UCSD-AML1 (cell line): ENCODE results near the gene SYT17.

ENCODE experiments used
- DNase-seq: peaks from one replicate; lab custom pipeline; 2025; ENCODE audit not compliant: unreplicated experiment; lab: John Stamatoyannopoulos, UW

The SYT17 gene

DNA sequence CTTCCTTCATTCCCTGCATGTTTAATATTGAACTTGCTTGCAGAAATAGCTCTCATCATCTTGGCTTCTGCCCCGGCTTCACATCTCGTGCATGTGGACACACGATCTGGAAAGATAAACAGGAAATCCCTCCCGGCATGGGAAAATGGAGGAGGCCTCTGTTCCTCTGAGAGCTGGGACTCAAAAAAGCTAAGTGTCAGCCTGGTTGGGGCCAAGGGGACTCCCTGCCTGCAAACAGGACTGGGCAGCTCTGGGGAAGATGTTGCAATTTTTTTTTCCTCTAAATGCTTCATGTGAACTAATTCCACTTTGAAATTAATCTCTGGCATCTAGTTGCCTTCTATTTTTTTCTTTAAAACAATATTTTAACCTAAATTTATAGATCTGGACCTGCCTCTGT lies 29.4 kb upstream of the SYT17 start:
- no peak for DNase-seq

DNA sequence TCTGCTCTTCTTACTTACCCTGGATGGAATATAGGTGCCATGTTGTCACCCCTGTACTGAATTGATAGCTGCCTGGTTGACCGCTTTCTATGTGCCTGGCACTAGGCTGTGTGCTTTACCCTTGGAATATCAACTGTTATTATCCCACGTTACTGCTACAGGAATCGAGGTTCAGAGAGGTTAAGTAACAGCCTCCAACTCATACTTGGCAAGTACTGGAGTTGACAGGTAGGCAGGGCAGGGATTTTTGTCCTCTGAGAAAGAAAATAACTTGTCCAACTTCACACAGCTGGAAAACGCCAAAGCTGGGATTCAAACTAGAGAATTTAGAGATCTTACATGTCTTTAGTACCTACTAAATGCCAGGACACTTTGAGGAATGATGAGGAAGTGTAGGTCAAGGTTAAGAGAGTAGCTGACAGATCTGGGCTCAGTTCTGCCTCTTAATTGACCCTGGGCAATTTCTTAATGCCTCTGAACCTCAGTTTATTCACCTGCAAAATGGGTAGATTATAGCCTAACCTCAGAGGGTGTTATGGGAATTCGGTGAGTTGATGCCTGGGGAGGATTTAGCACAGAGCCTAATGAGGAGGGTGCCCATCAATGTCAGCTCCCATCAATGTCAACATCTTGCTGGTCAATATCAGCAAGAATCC lies 28.5 kb upstream of the SYT17 start:
- DNase-seq: no peak

DNA sequence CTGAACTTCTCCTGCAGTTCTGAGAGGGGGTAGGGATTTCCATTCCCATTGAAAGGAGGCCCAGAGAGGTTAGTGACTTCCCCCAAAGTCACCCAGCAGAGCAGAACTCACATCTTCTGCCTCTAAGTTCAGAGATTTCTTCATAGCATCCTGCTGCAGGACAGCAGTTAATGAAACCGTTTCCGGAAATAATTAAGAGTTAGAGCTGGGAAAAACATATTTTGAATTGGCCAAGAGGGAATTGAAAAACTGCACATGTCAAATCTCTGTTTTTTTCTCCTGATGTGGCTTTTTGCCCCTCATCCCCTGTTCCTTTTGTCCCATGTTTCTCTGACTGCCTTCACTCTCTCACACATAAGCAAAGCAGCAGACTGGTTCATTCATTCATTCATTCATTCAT lies 27.6 kb upstream of the SYT17 start:
- DNase-seq: no peak

DNA sequence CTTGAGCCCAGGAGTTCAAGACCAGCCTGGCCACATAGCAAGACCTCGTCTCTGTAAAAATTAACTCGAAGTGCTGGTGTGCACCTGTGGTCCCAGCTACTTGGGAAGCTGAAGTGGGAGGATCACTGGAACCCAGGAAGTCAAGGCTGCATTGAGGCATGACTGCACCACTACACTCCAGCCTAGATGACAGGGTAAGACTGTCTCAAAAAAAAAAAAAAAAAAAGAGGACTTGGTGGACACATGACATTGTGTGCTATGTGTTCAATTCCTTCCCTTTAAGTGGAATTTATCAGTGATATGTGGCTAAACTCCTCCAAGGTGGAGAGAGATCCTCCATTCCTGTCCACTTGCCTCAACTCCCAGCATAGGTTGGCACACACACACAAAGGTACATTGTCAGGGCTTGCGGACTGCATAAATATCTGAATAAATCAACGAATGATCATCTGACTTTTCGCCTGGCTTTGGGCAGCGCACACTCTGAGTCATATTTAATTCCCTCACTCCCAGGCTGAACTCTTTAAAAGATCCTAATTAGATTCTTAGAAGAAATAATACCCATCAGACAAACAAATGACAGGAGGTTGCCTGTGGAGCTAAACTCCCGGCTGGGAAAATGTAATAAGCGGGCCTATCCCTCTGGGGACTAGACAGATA lies 25.0 kb upstream of the SYT17 start:
- no peak for DNase-seq

DNA sequence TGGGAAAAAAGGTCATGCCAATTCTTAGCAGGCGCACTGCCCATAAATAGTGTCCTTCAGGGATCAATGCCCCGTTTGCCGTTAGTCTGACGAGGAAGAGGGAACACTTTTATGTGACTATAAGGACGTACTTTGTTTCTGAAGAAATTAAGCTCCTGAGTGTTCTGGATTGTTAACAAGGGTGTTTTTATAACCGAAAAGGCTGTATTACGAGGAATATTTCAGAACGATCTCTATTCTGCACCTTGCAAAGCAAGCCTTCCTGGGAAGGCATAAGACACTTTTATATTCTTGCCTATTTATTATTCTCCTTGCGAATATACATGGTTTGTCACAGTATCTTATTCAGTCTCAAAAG lies 24.5 kb upstream of the SYT17 start:
- no peak for DNase-seq

GRCh38 chr16:19145010-19145409 lies 23.0 kb upstream of the SYT17 start:
- DNase-seq: no peak

DNA sequence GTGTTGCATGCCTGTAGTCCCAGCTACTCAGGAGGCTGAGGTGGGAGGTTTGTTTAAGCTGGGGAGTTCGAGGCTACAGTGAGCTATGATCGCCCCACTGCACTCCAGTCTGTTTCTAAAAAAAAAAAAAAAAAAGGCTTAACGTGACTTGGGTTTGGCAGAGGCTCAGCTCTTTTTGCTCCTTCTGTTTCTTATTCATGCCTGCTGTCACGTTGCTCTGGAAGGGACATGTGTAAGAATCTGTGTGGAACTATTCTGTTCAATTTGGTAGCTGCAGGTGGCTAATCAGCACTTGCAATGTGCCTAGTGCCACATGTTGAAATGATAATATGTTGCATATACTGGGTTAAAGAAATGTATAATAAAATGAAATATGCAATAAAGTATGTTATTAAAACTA lies 20.9 kb upstream of the SYT17 start:
- DNase-seq: no peak

- no peak for DNase-seq
These were observed 20.4 kb upstream of the SYT17 start for GRCh38 chr16:19147627-19148026.

DNA sequence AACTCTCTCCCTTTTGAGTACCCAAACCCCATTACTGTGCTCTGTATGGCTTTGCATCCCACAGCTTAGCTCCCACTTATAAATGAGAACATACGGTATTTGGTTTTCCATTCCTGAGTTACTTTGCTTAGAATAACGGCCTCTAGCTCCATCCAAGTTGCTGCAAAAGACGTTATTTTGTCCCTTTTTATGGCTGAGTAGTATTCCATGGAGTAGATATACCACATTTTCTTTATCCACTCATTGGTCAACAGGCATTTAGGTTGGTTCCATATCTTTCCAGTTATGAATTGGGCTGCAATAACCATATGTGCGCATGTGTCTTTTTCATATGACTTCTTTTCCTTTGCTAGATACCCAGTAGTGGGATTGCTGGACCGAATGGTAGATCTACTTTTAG lies 19.9 kb upstream of the SYT17 start:
- DNase-seq: no peak

DNA sequence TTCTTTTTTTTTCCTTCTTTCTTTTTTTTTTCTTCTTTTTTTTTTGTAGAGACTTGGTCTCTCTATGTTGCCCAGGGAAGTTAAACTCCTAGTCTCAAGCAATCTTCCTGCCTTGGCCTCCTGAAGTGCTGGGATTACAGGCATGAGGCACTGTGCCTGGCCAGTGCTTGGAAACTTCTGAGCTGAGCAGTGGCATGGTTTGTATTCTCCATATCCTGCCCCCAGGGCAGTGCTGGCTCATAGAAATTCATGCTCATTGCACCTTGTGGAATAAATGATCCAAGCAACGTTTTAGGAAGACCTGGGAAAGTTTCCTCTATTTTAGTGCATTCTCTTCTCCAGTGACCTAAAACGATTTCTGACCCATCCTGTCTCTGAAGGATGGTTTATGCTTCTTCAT lies 16.7 kb upstream of the SYT17 start:
- DNase-seq: no peak

GRCh38 chr16:19152042-19152441 lies 16.0 kb upstream of the SYT17 start:
- no peak for DNase-seq

DNA sequence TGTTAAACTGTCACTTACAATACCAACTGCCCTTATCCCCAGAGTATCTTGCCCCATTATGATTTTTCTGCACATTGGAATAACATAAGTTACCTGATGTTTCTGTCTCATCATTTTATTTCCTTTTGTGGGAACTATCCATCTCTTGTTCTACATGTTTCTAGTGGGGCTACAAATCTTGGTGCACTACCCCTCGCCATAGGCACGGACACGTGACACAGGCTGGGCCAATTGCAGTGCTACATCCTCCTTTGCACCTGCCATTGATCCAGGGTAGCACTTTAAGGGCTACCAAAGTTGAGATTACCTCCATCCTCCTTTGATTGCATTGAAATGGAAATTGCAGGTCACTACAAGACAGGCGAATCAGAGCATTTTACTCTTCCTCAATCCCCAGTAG lies 14.2 kb upstream of the SYT17 start:
- no peak for DNase-seq

- DNase-seq: no peak
These were observed 6.0 kb upstream of the SYT17 start for GRCh38 chr16:19162085-19162484.

- no peak for DNase-seq
These were observed 4.8 kb upstream of the SYT17 start for GRCh38 chr16:19163215-19163614.

DNA sequence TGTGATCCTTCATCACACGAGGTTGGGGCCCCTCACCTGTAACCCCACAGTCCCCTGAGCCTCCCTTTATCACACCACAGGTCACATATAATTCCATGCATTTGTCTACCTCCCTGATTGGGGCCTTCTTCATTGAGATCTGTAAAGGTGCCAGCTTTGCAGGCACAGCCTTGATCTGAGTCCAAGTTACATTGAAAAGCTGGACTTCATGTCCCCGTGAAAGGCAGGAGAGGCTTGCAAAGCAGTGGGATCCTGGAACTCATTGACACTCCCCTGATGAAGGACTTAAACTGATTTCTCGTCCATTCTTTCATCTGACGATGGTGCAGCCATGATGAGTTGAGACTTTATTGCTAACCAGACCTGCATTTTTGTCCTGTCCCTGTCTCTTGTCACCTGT lies 3.8 kb upstream of the SYT17 start:
- no peak for DNase-seq

DNA sequence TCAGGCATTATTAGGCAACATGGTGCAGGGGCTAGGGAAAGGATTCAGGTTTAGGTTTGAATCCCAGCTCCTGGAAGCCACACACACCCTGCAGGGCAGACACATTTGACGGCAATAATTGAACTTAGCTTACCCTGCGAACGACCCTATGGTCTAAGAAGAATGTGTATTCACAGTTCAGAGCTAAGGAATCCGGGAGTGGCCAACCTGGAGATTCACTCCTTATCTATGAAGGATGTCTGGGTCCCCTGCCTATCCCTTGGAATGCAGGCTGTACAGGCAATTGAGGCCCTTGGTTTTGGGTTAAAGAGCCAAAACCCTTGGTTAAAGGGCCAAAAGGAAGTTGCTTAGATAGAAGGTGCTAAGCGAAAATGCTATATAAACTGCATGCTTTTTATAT lies 2.9 kb upstream of the SYT17 start:
- DNase-seq: no peak

- no peak for DNase-seq
These were observed 1.5 kb upstream of the SYT17 start for GRCh38 chr16:19166500-19166899.

- DNase-seq: peak; percentile 56
These were observed 486 bp downstream of the SYT17 start for GRCh38 chr16:19168371-19169081.

GRCh38 chr16:19169082-19169639 lies 1.1 kb downstream of the SYT17 start:
- no peak for DNase-seq

DNA sequence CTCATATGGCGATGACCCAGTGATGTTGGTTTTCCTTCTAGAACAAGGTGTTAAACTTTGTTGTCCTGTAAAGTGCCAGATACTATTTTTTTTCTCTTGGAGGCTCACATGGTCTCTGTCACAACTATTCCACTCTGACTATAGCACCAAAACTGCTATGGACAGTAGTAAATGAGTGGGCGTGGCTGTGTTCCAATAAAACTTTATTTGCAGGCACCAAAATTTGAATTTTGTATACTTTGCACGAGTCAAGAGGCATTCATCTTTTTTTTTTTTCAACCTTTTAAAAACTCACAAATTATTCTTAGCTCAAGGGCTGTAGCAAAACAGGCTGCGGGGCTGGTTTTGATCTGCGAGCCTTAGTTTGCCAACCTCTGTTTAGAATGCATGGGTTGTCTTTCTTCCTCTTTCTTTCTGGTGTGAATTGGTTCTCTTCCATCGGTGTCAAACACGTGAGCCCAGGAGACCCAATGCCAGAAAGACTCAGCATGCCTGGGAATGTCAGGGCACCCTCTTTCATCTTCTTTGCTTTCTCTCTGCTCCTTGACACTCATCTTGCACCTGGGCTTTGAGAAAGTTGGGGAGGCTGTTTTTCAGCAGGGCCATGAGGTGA lies 2.1 kb downstream of the SYT17 start:
- no peak for DNase-seq

DNA sequence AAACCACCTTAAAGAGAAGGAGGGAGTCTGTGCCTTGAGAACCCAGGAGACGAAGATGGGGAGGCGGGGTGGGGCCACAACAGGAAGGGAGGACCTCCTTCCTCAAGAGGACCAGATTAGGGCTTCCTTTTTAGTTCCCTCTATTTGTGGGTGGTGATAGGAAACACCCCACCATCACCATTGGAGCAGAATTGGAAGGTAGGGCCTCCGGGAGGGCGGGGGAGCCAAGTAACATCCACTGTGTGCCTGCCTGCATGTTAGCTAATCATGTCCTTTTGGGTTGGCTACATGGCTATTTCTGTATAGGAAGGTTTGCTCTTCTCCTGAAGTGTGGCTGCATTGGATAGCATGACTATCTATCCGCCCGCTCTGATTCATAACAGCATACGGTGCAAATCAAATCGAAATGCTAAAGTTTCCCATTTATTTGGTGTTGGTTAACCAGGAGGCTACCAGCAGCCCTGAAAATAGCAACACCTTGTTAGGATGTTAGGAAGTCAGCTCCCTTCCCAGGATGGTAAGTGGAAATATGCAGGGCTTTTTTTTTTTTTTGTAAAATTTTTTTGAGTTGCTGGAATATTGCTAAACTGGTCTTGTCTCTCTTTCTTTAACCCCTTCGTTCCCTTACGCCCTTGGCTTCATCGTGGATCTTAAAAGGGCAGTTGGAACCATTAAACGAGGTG lies 4.2 kb downstream of the SYT17 start:
- DNase-seq: peak; percentile 59
